ENCODE data around the gene MED23. TPM values are rescaled to one million over a fixed set of nuclear protein-coding genes. Genes with fewer than 3 reads are reported as not detected.

The MED23 gene
- total RNA-seq, 4 donors from 2014 or later, result 17.1 to 21.2 (median 18.7) TPM

- Histone ChIP-seq H3K27me3 (no peaks in the 10 kb centered on the region), H3K27ac (replicated peaks in 1 of 4) (no peak overlapping the region), H3K4me3 (no peak overlapping the region), H3K36me3 (no peaks in the 10 kb centered on the region), H3K4me1 (no peaks in the 10 kb centered on the region), H3K9me3 (no peaks in the 10 kb centered on the region)
- intact Hi-C loops (cut with DNase I), result no loop called here
- TF ChIP-seq POLR2A (IDR thresholded peaks at IDR 0.05; ENCODE audit: low read depth), result no peak
- no peak for TF ChIP-seq POLR2AphosphoS5 (IDR thresholded peaks at IDR 0.05)
- TF ChIP-seq EP300 (IDR thresholded peaks at IDR 0.05), result no peak
- no peak for TF ChIP-seq CTCF (IDR thresholded peaks at IDR 0.05)
- DNase-seq (ENCODE audit: extremely low spot score), result no peak
- WGBS, result 100% methylated on average over 2 of the region's 2 CpGs
These were observed 35.6 kb upstream of the MED23 start for GRCh38 chr6:131663578-131664165.

GRCh38 chr6:131660195-131660594 lies 32.2 kb upstream of the MED23 start:
- Histone ChIP-seq H3K9me3 (no peaks in the 10 kb centered on the region), H3K36me3 (no peaks in the 10 kb centered on the region), H3K27me3 (no peaks in the 10 kb centered on the region), H3K4me3 (no peak overlapping the region), H3K27ac (replicated peaks in 1 of 4) (no peak overlapping the region), H3K4me1 (no peaks in the 10 kb centered on the region)
- no peak for DNase-seq (ENCODE audit: extremely low spot score)
- WGBS, result 57% methylated on average over 1 of the region's 1 CpG
- intact Hi-C loops (cut with DNase I), result no loop called here
- TF ChIP-seq POLR2AphosphoS5 (IDR thresholded peaks at IDR 0.05) (no peak), CTCF (IDR thresholded peaks at IDR 0.05) (no peak), EP300 (IDR thresholded peaks at IDR 0.05) (no peak), POLR2A (IDR thresholded peaks at IDR 0.05; ENCODE audit: low read depth) (no peak)

- intact Hi-C loops (cut with DNase I), result no loop called here
- TF ChIP-seq EP300 (IDR thresholded peaks at IDR 0.05) (no peak), CTCF (IDR thresholded peaks at IDR 0.05) (no peak), POLR2A (IDR thresholded peaks at IDR 0.05; ENCODE audit: low read depth) (no peak), POLR2AphosphoS5 (IDR thresholded peaks at IDR 0.05) (no peak)
- H3K36me3 ChIP-seq, result no peaks in the 10 kb centered on the region
- no peak overlapping the region for H3K27ac ChIP-seq (replicated peaks in 1 of 4)
- WGBS, result 91% methylated on average over 3 of the region's 3 CpGs
- no peak for DNase-seq (ENCODE audit: extremely low spot score)
- H3K4me1 ChIP-seq, result no peaks in the 10 kb centered on the region
- no peaks in the 10 kb centered on the region for H3K9me3 ChIP-seq
- no peaks in the 10 kb centered on the region for H3K27me3 ChIP-seq
- H3K4me3 ChIP-seq, result no peak overlapping the region
These were observed 30.2 kb upstream of the MED23 start for GRCh38 chr6:131658287-131658686.

- 85% methylated on average over 6 of the region's 6 CpGs for WGBS
- H3K27ac ChIP-seq (replicated peaks in 1 of 4), result no peak overlapping the region
- H3K27me3 ChIP-seq, result no peaks in the 10 kb centered on the region
- no peaks in the 10 kb centered on the region for H3K9me3 ChIP-seq
- no peak for TF ChIP-seq POLR2A (IDR thresholded peaks at IDR 0.05; ENCODE audit: low read depth)
- no peak for TF ChIP-seq CTCF (IDR thresholded peaks at IDR 0.05)
- TF ChIP-seq POLR2AphosphoS5 (IDR thresholded peaks at IDR 0.05), result no peak
- TF ChIP-seq EP300 (IDR thresholded peaks at IDR 0.05), result no peak
- no peaks in the 10 kb centered on the region for H3K4me1 ChIP-seq
- intact Hi-C loops (cut with DNase I), result no loop called here
- no peak for DNase-seq (ENCODE audit: extremely low spot score)
- H3K36me3 ChIP-seq, result no peaks in the 10 kb centered on the region
- H3K4me3 ChIP-seq, result no peak overlapping the region
These were observed 29.6 kb upstream of the MED23 start for GRCh38 chr6:131657630-131658111.

GRCh38 chr6:131657222-131657621 lies 29.2 kb upstream of the MED23 start:
- WGBS, result 90% methylated on average over 2 of the region's 2 CpGs
- TF ChIP-seq POLR2AphosphoS5 (IDR thresholded peaks at IDR 0.05) (no peak), POLR2A (IDR thresholded peaks at IDR 0.05; ENCODE audit: low read depth) (no peak), EP300 (IDR thresholded peaks at IDR 0.05) (no peak), CTCF (IDR thresholded peaks at IDR 0.05) (no peak)

More at GRCh38 chr6:131657222-131657621, 29.2 kb upstream of the MED23 start:
- no peaks in the 10 kb centered on the region for H3K27me3 ChIP-seq
- H3K4me1 ChIP-seq, result no peaks in the 10 kb centered on the region
- H3K9me3 ChIP-seq, result no peaks in the 10 kb centered on the region
- H3K27ac ChIP-seq (replicated peaks in 1 of 4), result no peak overlapping the region
- intact Hi-C loops (cut with DNase I), result no loop called here
- DNase-seq (ENCODE audit: extremely low spot score), result no peak
- no peaks in the 10 kb centered on the region for H3K36me3 ChIP-seq
- H3K4me3 ChIP-seq, result no peak overlapping the region

Measured in esophagus muscularis mucosa (tissue), 4 donors.